Heart right ventricle (tissue), 16 donors: Measurements from ENCODE around the gene SCARB1. TPM values are rescaled to one million over a fixed set of nuclear protein-coding genes. Genes with fewer than 3 reads are reported as not detected.

ENCODE experiments used
- ATAC-seq, 8 donors: fragments of 200-7000 bp; cut with Tn5 transposase; one replicate each; pipeline ENCODE4 v1.9.1; 2020; ENCODE audit warnings: mild to moderate bottlenecking in 8 of 8, moderate library complexity in 8 of 8, moderate number of reproducible peaks in 1 of 8
- DNase-seq, 2 donors: peaks; one replicate each; pipeline ENCODE4 v3.0.0-alpha.2; 2020
- H3K27ac ChIP-seq, 10 donors: fragments of 200-600 bp; sonication (generic) in 2 of 10; one replicate each; pipeline versions ENCODE4 v1.5.0 to v1.8.0; 2020 to 2022; ENCODE audit warnings: mild to moderate bottlenecking in 3 of 10
- H3K27me3 ChIP-seq, 7 donors: fragments of 200-600 bp; one replicate each; pipeline ENCODE4 v1.8.0; 2021 to 2022; ENCODE audit warnings: mild to moderate bottlenecking in 2 of 7
- H3K36me3 ChIP-seq, 9 donors: fragments of 200-600 bp; sonication (generic) in 1 of 9; one replicate each; pipeline versions ENCODE4 v1.5.0 to v1.8.0; 2020 to 2022; ENCODE audit warnings: mild to moderate bottlenecking in 2 of 9
- H3K4me1 ChIP-seq, 9 donors: fragments of 200-600 bp; sonication (generic) in 1 of 9; one replicate each; pipeline versions ENCODE4 v1.5.0 to v1.8.0; 2020 to 2022; ENCODE audit warnings: mild to moderate bottlenecking in 4 of 9
- H3K4me3 ChIP-seq, 10 donors: fragments of 200-600 bp; sonication (generic) in 2 of 10; one replicate each; pipeline versions ENCODE4 v1.5.0 to v1.8.0; 2020 to 2022; ENCODE audit warnings: mild to moderate bottlenecking in 7 of 10, moderate library complexity in 2 of 10
- H3K9me3 ChIP-seq, 11 donors: fragments of 200-600 bp in 10 of 11; sonication (generic) in 2 of 11; one replicate each; pipeline versions ENCODE4 v1.5.0 to v1.8.0; 2013 to 2022; ENCODE audit warnings: mild to moderate bottlenecking in 2 of 11, control low read depth in 1 of 11, moderate library complexity in 1 of 11
- CTCF ChIP-seq, 9 donors: fragments of 200-600 bp; sonication (generic) in 2 of 9; IDR thresholded peaks; one replicate each; pipeline versions ENCODE4 v1.5.0 to v1.8.0; 2021 to 2022; ENCODE audit warnings: antibody characterized with exemption in 9 of 9, mild to moderate bottlenecking in 5 of 9, moderate library complexity in 1 of 9
- whole genome bisulfite sequencing, 2 donors: extraction: QIAGEN DNeasy Blood & Tissue Kit; methylation state at CpG; one replicate each; pipeline ENCODE4 v1.1.7; 2013; ENCODE audit warnings: inconsistent platforms in 1 of 2; 5-methylcytosine and 5-hydroxymethylcytosine counted together
- intact Hi-C, 10 donors: fragments of 100-400 bp; cut with DNase I; formaldehyde crosslinking; loops; one replicate each; pipeline versions ENCODE4 v1.11.1 to v1.14.2; 2022
- polyA plus RNA-seq, 2 donors: library from polyadenylated mRNA; stranded (reverse); fragments of 200-250 nt; gene quantifications; one replicate each; pipeline ENCODE4 v1.2.3, GENCODE V29; 2013
- total RNA-seq, 10 donors: library from RNA; stranded (reverse); fragmentation: NEBNext Ultra II Directional in 3 of 10; extraction: Animal tissue kit (Norgen Biotek cat#: 25700) in 3 of 10; gene quantifications; one replicate each; pipeline versions ENCODE4 v1.2.1 to v1.2.4, GENCODE V29; 2021 to 2023
- donor health status: Arrhythmogenic right ventricular cardiomyopathy.
- donor health status: ischemic (EF 13 %, LVEDD 7.1; RV severe dilation, severe dysfunction).
- donor health status: healthy with polysubstance abuse.
- donor health status: DM: no; HTN: yes; CAD: no.
- donor health status: DM: no; HTN: no; CAD: no.
- donor health status: ischemic (EF 25% LVEDD 6.9; RV normal size, moderate dysfunction).
- donor health status: ischemic (EF 25% LVEDD 5.7; RV mildly dilated, moderate dysfunction).
- donor health status: healthy.
- donor health status: DM: yes; HTN: yes; CAD: no.
- donor health status: Ischemic cardiomyopathy.
- donor health status: ischemic (EF 35%, LVEDD 5.7; RV mildly dilated, moderate dysfunction).
- donor health status: nonischemic (EF 11% LVEDD 7.7; RV severe dilation, severe dysfunction).
- donor health status: DM: yes; HTN: yes; CAD: no.
- donor health status: PGD.
- donor health status: ischemic (EF 29% LVEDD 5.4; RV normal size, mild dysfunction).
- donor health status: nonischemic (EF 23%, LVEDD 6.1; RV moderate dilation, normal function).

SCARB1 gene
- total and polyA plus RNA-seq, 12 donors = 7.7 to 19.9 (median 11.5) TPM

- 96% methylated on average over 8 of the region's 8 CpGs for WGBS, 2 donors
- no peak for TF ChIP-seq CTCF (IDR thresholded peaks at IDR 0.05)
- Histone ChIP-seq H3K9me3 (no peaks in the 10 kb centered on the region), H3K4me1 (no peaks in the 10 kb centered on the region), H3K27ac (no peak overlapping the region), H3K27me3 (no peaks in the 10 kb centered on the region), H3K36me3 (peaks cover 0 to 67% (median 9%) of the 10 kb centered on the region in 9 donors), H3K4me3 (no peak overlapping the region)
- no peak for ATAC-seq
- no peak for DNase-seq
- intact Hi-C loops = no loop called here
Observed at GRCh38 chr12:124809878-124810277, 53.8 kb downstream of the SCARB1 start.

GRCh38 chr12:124809391-124809790 lies 54.3 kb downstream of the SCARB1 start:
- no peaks in the 10 kb centered on the region for H3K27me3 ChIP-seq
- no peak for TF ChIP-seq CTCF (IDR thresholded peaks at IDR 0.05)
- intact Hi-C loops = no loop called here
- DNase-seq (no peak), ATAC-seq (no peak)
- WGBS, 2 donors = 96 to 100% methylated on average over 4 of the region's 4 CpGs
- H3K4me3 ChIP-seq = no peak overlapping the region
- H3K36me3 ChIP-seq = peaks cover 0 to 67% (median 8%) of the 10 kb centered on the region in 9 donors
- no peaks in the 10 kb centered on the region for H3K9me3 ChIP-seq
- no peak overlapping the region for H3K27ac ChIP-seq
- peaks cover 0 to under 1% (median 0%) of the 10 kb centered on the region in 9 donors for H3K4me1 ChIP-seq

- WGBS, 2 donors = 79 to 84% methylated on average over 2 of the region's 2 CpGs
- Histone ChIP-seq H3K27me3 (no peaks in the 10 kb centered on the region), H3K36me3 (peaks cover 0 to 57% (median 0%) of the 10 kb centered on the region in 9 donors), H3K4me3 (no peak overlapping the region), H3K9me3 (no peaks in the 10 kb centered on the region), H3K27ac (no peak overlapping the region), H3K4me1 (peaks cover 0 to 7% (median 0%) of the 10 kb centered on the region in 9 donors)
- DNase-seq (no peak), ATAC-seq (no peak)
- intact Hi-C loops = no loop called here
- TF ChIP-seq CTCF (IDR thresholded peaks at IDR 0.05) = no peak
Observed at GRCh38 chr12:124808272-124808671, 55.4 kb downstream of the SCARB1 start.

- 91 to 96% methylated on average over 25 of the region's 25 CpGs for WGBS, 2 donors
- H3K27ac ChIP-seq = no peak overlapping the region
- H3K9me3 ChIP-seq = no peaks in the 10 kb centered on the region
- intact Hi-C loops = no loop called here
- ATAC-seq (no peak), DNase-seq (no peak)
- peaks cover 0 to 51% (median 0%) of the 10 kb centered on the region in 9 donors for H3K36me3 ChIP-seq
- no peak overlapping the region for H3K4me3 ChIP-seq
- H3K4me1 ChIP-seq = peaks cover 0 to 7% (median 0%) of the 10 kb centered on the region in 9 donors
- TF ChIP-seq CTCF (IDR thresholded peaks at IDR 0.05) = no peak
- H3K27me3 ChIP-seq = no peaks in the 10 kb centered on the region
Observed at GRCh38 chr12:124805876-124806668, 57.6 kb downstream of the SCARB1 start.
